Measurements from ENCODE around the gene PRKCZ.

PRKCZ gene

GRCh38 chr1:2233997-2234761, 184.0 kb downstream of the PRKCZ start:
- DNase-seq, result no peak

- DNase-seq, result no peak
Observed at GRCh38 chr1:2234762-2235113, 184.5 kb downstream of the PRKCZ start.

Data from NCI-H524 treated with DMSO at 0.1 percent for 48 hours (cell line).